ENCODE results near the gene CCR5.

- TF ChIP-seq FOXM1 (IDR thresholded peaks at IDR 0.05; ENCODE audit: borderline replicate concordance), result no peak
- TF ChIP-seq SUZ12 (IDR thresholded peaks at IDR 0.05), result no peak
- no peak for TF ChIP-seq ELF4 (IDR thresholded peaks at IDR 0.05)
- no peak for TF ChIP-seq SP1 (IDR thresholded peaks at IDR 0.05)
- TF ChIP-seq ARNT (IDR thresholded peaks at IDR 0.05), result no peak
- no peak for TF ChIP-seq NFRKB (IDR thresholded peaks at IDR 0.05)
- no peak for TF ChIP-seq LEF1 (IDR thresholded peaks at IDR 0.05; ENCODE audit: borderline replicate concordance)
- TF ChIP-seq TARDBP (IDR thresholded peaks at IDR 0.05), result no peak
- TF ChIP-seq BHLHE40 (IDR thresholded peaks at IDR 0.05; ENCODE audit: borderline replicate concordance), result no peak
These were observed 9.1 kb upstream of the CCR5 start for GRCh38 chr3:46361408-46362283.
